Small intestine (tissue), 16 donors: Measurements from ENCODE around the gene DNAH9. TPM values are rescaled to one million over a fixed set of nuclear protein-coding genes. Genes with fewer than 3 reads are reported as not detected.

Source experiments
- DNase-seq, 2 donors: peaks; one replicate each; pipeline versions ENCODE4 v3.0.0 to v3.0.0-alpha.2; 2013
- FAIRE-seq: peaks from 2 replicates; lab custom pipeline; 2012; peaks lifted over from hg19 to GRCh38; lab: Jason Lieb, UNC
- H3K27ac ChIP-seq, 3 donors: one replicate each; pipeline ENCODE4 v1.5.1; 2013; ENCODE audit warnings: low read length in 2 of 3, mild to moderate bottlenecking in 2 of 3, control low read depth in 1 of 3, inconsistent platforms in 1 of 3, low read depth in 1 of 3, moderate library complexity in 1 of 3
- H3K27me3 ChIP-seq, 3 donors: one replicate each; pipeline ENCODE4 v1.6.1; 2013; ENCODE audit warnings: low read length in 3 of 3, inconsistent platforms in 1 of 3; ENCODE audit not compliant: control insufficient read depth in 3 of 3, insufficient read depth in 3 of 3
- H3K36me3 ChIP-seq, 3 donors: one replicate each; pipeline ENCODE4 v1.6.1; 2013; ENCODE audit warnings: low read length in 3 of 3, inconsistent platforms in 1 of 3, low read depth in 1 of 3, mild to moderate bottlenecking in 1 of 3, moderate library complexity in 1 of 3; ENCODE audit not compliant: control insufficient read depth in 3 of 3, insufficient read depth in 2 of 3
- H3K4me1 ChIP-seq, 3 donors: one replicate each; pipeline ENCODE4 v1.6.1; 2013; ENCODE audit warnings: low read length in 2 of 3, inconsistent platforms in 1 of 3, low read depth in 1 of 3, mild to moderate bottlenecking in 1 of 3, moderate library complexity in 1 of 3; ENCODE audit not compliant: control insufficient read depth in 3 of 3, insufficient read depth in 2 of 3
- H3K4me3 ChIP-seq, 3 donors: one replicate each; pipeline ENCODE4 v1.5.1; 2013; ENCODE audit warnings: low read length in 3 of 3, control low read depth in 1 of 3, inconsistent platforms in 1 of 3, low read depth in 1 of 3, mild to moderate bottlenecking in 1 of 3, moderate library complexity in 1 of 3
- H3K9me3 ChIP-seq, 2 donors: one replicate each; pipeline ENCODE4 v1.6.1; 2013; ENCODE audit warnings: low read depth in 1 of 2, low read length in 1 of 2; ENCODE audit not compliant: control insufficient read depth in 2 of 2, insufficient read depth in 1 of 2
- WGBS, 3 donors: extraction: QIAGEN DNeasy Blood & Tissue Kit; methylation state at CpG; one replicate each; pipeline ENCODE4 v1.1.7; 2013; 5-methylcytosine and 5-hydroxymethylcytosine counted together
- long read RNA-seq, 10 donors: transcript quantifications; one replicate each; lab custom pipeline, GENCODE V29; 2026
- polyA plus RNA-seq, 4 donors: library from polyadenylated mRNA; stranded (reverse) in 3 of 4; unstranded in 1 of 4; fragments of 200-250 nt in 3 of 4; fragments of 120-200 nt in 1 of 4; gene quantifications; one replicate each; pipeline versions ENCODE4 v1.2.1 to v1.2.3, GENCODE V29; 2013
- donor health status: healthy with polysubstance abuse.
- donor health status: control.
- donor health status: control.
- donor health status: Bipolar disorder and iron deficiency.
- donor health status: healthy.

DNAH9 gene, protein sequence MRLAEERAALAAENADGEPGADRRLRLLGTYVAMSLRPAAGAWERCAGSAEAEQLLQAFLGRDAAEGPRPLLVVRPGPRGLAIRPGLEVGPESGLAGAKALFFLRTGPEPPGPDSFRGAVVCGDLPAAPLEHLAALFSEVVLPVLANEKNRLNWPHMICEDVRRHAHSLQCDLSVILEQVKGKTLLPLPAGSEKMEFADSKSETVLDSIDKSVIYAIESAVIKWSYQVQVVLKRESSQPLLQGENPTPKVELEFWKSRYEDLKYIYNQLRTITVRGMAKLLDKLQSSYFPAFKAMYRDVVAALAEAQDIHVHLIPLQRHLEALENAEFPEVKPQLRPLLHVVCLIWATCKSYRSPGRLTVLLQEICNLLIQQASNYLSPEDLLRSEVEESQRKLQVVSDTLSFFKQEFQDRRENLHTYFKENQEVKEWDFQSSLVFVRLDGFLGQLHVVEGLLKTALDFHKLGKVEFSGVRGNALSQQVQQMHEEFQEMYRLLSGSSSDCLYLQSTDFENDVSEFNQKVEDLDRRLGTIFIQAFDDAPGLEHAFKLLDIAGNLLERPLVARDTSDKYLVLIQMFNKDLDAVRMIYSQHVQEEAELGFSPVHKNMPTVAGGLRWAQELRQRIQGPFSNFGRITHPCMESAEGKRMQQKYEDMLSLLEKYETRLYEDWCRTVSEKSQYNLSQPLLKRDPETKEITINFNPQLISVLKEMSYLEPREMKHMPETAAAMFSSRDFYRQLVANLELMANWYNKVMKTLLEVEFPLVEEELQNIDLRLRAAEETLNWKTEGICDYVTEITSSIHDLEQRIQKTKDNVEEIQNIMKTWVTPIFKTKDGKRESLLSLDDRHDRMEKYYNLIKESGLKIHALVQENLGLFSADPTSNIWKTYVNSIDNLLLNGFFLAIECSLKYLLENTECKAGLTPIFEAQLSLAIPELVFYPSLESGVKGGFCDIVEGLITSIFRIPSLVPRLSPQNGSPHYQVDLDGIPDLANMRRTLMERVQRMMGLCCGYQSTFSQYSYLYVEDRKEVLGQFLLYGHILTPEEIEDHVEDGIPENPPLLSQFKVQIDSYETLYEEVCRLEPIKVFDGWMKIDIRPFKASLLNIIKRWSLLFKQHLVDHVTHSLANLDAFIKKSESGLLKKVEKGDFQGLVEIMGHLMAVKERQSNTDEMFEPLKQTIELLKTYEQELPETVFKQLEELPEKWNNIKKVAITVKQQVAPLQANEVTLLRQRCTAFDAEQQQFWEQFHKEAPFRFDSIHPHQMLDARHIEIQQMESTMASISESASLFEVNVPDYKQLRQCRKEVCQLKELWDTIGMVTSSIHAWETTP (N-terminal part only)
- under 1 TPM in 2 of 4 donors, not detected in 2; 0.07 to 0.24 TPM for polyA plus RNA-seq
- long read RNA-seq, donor 1 = 0 reads
- long read RNA-seq, donor 2 = 0 reads
- long read RNA-seq, donor 3 = 0 reads
- long read RNA-seq, donor 4 = 0 reads
- long read RNA-seq, donor 5 = 0 reads
- long read RNA-seq, donor 6 = 0 reads
- long read RNA-seq, donor 7 = 0 reads
- long read RNA-seq, donor 8 = 0 reads
- long read RNA-seq, donor 9 = 0 reads
- long read RNA-seq, donor 10 = 0 reads

DNA sequence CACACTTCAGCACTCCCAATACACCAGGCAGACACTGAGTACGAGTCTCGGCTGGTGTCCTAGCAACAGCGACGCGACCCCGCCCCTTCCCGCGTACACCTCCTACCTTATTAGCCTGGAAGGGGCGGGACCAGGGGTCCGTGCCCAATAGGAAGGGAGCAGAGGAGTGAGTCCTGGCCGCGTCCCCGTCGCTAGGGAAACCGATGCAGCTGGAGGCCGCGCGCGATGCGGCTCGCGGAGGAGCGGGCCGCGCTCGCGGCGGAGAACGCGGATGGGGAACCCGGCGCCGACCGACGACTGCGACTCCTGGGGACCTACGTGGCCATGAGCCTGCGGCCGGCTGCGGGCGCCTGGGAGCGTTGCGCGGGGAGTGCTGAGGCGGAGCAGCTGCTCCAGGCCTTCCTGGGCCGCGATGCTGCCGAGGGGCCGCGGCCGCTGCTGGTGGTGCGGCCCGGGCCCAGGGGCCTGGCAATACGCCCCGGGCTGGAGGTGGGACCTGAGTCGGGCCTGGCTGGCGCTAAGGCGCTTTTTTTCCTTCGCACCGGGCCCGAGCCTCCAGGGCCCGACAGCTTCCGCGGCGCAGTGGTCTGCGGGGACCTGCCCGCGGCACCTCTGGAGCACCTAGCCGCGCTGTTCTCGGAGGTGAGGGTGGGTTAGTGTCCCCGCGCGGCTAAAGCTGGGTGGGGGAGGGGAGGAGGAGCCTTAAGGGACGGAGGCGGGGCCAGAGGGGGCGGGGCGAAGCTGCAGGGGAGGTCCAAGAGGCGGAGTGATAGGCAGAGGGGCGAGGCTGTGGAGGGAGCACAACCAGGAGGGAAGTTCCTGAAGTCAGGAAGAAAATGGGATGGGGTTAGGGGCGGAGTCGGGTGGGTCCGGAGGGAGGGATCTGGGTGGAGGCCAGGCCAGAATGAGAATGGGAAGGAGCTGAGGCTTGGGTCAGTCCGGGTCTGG lies at the start of gene DNAH9:
TSS of gene DNAH9 (plus strand) at position 197 of the 948 bp plus-strand sequence. CDS start at position 226, 29 bp downstream.
- peak within 1 kb of the TSS in 1 of 3 donors; percentile 65 for H3K27ac ChIP-seq
- FAIRE-seq = no peak

DNA sequence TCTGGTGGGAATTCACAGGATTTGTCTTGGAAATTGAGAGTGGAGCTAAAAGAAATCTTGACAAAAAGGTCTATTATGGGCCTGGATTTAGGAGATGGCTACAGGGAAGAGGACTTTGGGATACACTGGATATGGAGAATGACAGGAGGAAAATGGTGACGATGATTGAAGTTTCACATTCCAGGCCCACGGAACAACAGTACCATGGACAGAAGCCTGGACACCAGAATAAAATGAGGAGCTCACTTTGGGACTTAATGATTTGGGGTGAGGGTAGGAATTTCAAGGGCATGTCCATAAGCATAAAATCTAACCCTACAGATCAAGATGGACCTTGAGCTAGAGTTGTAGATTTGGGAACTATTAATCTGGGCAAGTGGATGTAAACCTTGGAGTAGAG lies 47.8 kb upstream of the DNAH9 start:
- DNase-seq (no peak), FAIRE-seq (no peak)
- Histone ChIP-seq H3K27ac (no peak overlapping the region), H3K36me3 (no peaks in the 10 kb centered on the region), H3K27me3 (no peaks in the 10 kb centered on the region), H3K4me1 (no peaks in the 10 kb centered on the region), H3K4me3 (no peak overlapping the region), H3K9me3 (no peaks in the 10 kb centered on the region)
- 82 to 93% (median 85%) methylated on average over 2 of the region's 2 CpGs for WGBS, 3 donors

More for the DNA sequence above, at the start of gene DNAH9:
- DNase-seq = peak; percentile 92 to 97
- peaks cover 0 to 3% (median 0%) of the 10 kb centered on the region in 3 donors for H3K4me1 ChIP-seq
- H3K9me3 ChIP-seq = peaks cover 0 to 2% of the 10 kb centered on the region in 2 donors
- peaks cover 0 to 10% (median 0%) of the 10 kb centered on the region in 3 donors for H3K27me3 ChIP-seq
- WGBS, 3 donors = 3 to 12% (median 7%) methylated on average over 74 to 84 of the region's 84 CpGs
- H3K36me3 ChIP-seq = no peaks in the 10 kb centered on the region
- H3K4me3 ChIP-seq = peak within 1 kb of the TSS in 2 of 3 donors; percentile 27 to 46

DNA sequence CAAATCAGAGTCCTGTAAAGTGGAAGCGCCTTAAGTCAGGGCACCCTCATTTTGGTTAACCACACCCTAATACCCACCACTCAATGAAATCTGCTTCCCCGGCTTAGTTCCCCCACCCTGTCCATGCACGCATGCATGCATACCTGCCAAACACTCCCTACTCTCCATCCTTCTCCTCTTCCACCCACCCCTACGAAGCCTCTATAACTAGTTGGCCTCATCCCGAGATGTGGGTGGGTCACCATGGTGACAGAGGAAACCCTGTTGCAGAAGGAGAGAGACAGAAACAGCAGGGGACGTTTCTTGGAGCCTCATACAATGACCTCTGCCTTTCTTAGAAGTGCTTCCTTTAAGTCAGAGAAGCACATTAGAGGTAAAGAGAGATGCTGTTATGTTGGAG lies 46.8 kb upstream of the DNAH9 start:
- no peak for DNase-seq
- Histone ChIP-seq H3K4me3 (no peak overlapping the region), H3K9me3 (no peaks in the 10 kb centered on the region), H3K36me3 (no peaks in the 10 kb centered on the region), H3K27me3 (no peaks in the 10 kb centered on the region), H3K27ac (no peak overlapping the region), H3K4me1 (no peaks in the 10 kb centered on the region)
- no peak for FAIRE-seq
- WGBS, 3 donors = 58 to 69% (median 61%) methylated on average over 6 of the region's 6 CpGs

DNA sequence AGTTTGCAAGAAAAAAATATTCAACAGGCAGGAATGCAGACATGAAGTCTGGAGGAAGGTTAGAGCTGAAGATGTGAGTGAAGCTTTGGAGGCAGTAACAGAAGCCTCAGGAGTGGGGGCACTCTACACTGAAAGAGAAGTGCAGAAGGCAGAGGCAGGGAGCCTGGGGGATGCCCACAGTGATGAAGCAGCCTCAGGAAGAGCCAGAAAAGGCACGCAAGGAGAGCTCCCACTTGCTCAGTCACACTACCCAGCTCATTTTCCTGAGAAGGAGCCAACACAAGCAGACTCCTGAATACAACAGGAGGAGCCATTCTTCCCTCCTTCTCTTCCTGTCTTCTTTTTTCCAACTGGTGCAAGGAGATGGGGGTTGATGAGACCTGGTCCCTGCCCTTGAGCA lies 45.1 kb upstream of the DNAH9 start:
- H3K9me3 ChIP-seq = no peaks in the 10 kb centered on the region
- H3K27me3 ChIP-seq = no peaks in the 10 kb centered on the region
- H3K4me3 ChIP-seq = no peak overlapping the region
- DNase-seq = no peak
- H3K4me1 ChIP-seq = no peaks in the 10 kb centered on the region
- H3K27ac ChIP-seq = no peak overlapping the region
- no peaks in the 10 kb centered on the region for H3K36me3 ChIP-seq
- no peak for FAIRE-seq
- 64 to 93% (median 86%) methylated on average over 1 of the region's 1 CpG for WGBS, 3 donors

DNA sequence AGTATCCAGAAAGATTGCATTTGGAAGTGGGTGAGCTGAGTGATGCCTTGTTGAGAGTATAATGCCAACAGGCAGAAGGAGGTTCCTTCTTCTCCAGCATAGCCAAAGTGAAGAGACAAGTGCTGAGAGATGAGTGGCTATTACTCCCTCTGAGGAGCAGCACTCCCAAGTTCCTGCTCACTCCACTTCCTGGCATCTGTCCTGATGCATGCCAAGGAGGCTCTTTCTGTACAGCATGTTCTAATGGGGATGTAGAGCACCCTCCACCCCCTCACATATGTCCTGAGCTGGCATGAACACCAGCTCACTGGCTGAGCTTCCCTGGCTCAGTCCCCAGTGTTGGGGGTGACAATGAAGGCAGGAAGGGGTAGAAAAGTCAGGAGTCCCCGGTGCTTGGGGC lies 44.2 kb upstream of the DNAH9 start:
- no peak overlapping the region for H3K4me3 ChIP-seq
- DNase-seq = no peak
- H3K9me3 ChIP-seq = no peaks in the 10 kb centered on the region
- WGBS, 3 donors = 67 to 91% (median 75%) methylated on average over 1 of the region's 1 CpG
- no peaks in the 10 kb centered on the region for H3K4me1 ChIP-seq
- H3K27me3 ChIP-seq = no peaks in the 10 kb centered on the region
- no peaks in the 10 kb centered on the region for H3K36me3 ChIP-seq
- no peak overlapping the region for H3K27ac ChIP-seq
- FAIRE-seq = no peak

DNA sequence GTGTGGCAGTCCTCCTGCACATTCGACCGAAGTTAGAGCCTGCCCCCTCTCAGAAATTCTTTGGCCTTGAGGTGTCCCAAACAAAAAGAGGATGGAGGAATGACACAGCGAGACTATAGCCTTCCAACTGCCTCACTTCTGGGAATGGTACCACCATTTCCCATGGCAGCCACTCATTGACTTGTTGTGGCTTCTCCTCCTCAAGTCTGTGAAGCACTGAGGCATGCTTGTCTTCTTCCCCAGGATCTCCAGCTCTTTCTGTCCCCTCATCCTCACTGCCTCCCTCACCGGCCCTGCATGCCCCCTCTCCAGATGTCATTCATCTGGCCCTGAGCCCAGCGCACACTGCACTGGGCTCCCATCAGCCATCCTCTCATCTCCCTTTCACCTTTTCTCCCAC lies 43.7 kb upstream of the DNAH9 start:
- no peak overlapping the region for H3K4me3 ChIP-seq
- no peaks in the 10 kb centered on the region for H3K36me3 ChIP-seq
- no peaks in the 10 kb centered on the region for H3K27me3 ChIP-seq
- no peaks in the 10 kb centered on the region for H3K4me1 ChIP-seq
- FAIRE-seq = no peak
- DNase-seq = no peak
- 83 to 86% (median 85%) methylated on average over 5 of the region's 5 CpGs for WGBS, 3 donors
- no peak overlapping the region for H3K27ac ChIP-seq
- H3K9me3 ChIP-seq = no peaks in the 10 kb centered on the region

DNA sequence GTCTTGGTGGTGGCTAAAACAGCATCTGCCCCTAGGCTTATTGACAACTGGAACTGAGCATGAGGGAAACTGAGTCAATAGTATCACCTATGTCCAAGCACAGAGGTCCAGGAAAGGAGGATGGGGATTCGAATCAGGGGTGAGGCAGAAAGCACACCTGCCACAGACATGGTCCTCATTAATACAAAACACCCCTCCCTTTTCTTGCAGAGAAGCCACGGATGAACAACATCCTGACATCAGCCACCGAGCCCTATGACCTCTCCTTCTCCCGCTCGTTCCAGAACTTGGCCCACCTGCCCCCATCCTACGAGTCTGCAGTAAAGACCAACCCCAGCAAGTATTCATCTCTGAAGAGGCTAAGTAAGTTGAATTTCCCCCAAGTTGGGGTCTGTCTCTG lies 42.7 kb upstream of the DNAH9 start:
- Histone ChIP-seq H3K36me3 (no peaks in the 10 kb centered on the region), H3K27ac (no peak overlapping the region), H3K9me3 (no peaks in the 10 kb centered on the region), H3K4me1 (no peaks in the 10 kb centered on the region), H3K4me3 (no peak overlapping the region), H3K27me3 (no peaks in the 10 kb centered on the region)
- no peak for DNase-seq
- FAIRE-seq = no peak
- WGBS, 3 donors = 81 to 88% (median 81%) methylated on average over 6 of the region's 6 CpGs
